Measurements from ENCODE around the gene ZNF74.

DNA sequence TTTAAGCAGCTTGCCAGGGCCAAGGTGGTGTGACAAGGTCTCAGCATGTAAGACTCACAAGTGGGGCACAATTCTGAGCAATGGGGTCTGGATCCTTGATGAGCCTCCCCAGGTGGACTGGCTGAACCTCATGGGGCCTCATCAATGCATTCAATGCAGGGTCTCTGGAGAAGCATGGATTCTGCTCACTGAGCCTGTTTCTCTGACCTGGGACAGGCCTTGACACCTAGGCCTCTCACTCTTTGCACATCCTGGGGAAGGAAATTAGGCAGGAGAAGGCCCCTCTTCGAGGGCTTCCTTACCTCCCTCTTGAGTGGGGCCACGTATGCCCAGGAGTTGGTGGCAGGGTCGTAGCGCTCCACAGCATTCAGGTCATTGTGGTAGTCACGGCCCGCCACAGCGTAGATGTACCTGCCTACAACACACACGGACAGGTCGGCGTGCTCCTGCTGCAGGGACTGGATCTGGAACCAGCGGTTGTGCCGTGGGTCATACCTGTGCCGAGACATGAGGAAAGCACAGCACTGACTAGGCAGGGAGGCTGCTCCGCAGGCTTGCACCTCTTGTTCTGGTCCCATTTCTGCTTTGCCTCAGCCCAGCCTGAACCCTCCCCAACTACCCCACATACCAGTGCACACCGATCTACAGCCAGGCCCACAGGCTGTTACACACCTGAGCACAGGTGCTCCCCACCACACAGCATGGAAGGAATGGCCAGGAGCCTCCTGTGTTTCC lies 63.7 kb downstream of the ZNF74 start:
- TF ChIP-seq, protein P1, sequence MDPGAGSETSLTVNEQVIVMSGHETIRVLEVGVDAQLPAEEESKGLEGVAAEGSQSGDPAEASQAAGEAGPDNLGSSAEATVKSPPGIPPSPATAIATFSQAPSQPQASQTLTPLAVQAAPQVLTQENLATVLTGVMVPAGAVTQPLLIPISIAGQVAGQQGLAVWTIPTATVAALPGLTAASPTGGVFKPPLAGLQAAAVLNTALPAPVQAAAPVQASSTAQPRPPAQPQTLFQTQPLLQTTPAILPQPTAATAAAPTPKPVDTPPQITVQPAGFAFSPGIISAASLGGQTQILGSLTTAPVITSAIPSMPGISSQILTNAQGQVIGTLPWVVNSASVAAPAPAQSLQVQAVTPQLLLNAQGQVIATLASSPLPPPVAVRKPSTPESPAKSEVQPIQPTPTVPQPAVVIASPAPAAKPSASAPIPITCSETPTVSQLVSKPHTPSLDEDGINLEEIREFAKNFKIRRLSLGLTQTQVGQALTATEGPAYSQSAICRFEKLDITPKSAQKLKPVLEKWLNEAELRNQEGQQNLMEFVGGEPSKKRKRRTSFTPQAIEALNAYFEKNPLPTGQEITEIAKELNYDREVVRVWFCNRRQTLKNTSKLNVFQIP (CRISPR knock-in tag; IDR thresholded peaks at IDR 0.05; ENCODE audit: borderline replicate concordance, low read depth) = no peak
- TF ChIP-seq ARNTL (CRISPR knock-in tag; IDR thresholded peaks at IDR 0.05; ENCODE audit: borderline replicate concordance, low read depth) = no peak
- no peak for TF ChIP-seq RARB (CRISPR knock-in tag; IDR thresholded peaks at IDR 0.05)
- TF ChIP-seq, protein P2, sequence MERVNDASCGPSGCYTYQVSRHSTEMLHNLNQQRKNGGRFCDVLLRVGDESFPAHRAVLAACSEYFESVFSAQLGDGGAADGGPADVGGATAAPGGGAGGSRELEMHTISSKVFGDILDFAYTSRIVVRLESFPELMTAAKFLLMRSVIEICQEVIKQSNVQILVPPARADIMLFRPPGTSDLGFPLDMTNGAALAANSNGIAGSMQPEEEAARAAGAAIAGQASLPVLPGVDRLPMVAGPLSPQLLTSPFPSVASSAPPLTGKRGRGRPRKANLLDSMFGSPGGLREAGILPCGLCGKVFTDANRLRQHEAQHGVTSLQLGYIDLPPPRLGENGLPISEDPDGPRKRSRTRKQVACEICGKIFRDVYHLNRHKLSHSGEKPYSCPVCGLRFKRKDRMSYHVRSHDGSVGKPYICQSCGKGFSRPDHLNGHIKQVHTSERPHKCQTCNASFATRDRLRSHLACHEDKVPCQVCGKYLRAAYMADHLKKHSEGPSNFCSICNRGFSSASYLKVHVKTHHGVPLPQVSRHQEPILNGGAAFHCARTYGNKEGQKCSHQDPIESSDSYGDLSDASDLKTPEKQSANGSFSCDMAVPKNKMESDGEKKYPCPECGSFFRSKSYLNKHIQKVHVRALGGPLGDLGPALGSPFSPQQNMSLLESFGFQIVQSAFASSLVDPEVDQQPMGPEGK (CRISPR knock-in tag; IDR thresholded peaks at IDR 0.05; ENCODE audit: borderline replicate concordance) = no peak
- TF ChIP-seq ESRRG (CRISPR knock-in tag; IDR thresholded peaks at IDR 0.05) = no peak
- no peak for TF ChIP-seq SNAI2 (CRISPR knock-in tag; IDR thresholded peaks at IDR 0.05)
- TF ChIP-seq ZNF565 (CRISPR knock-in tag; conservative IDR thresholded peaks at IDR 0.05; ENCODE audit: low read depth) = no peak
- no peak for TF ChIP-seq ZC3H10 (CRISPR knock-in tag; IDR thresholded peaks at IDR 0.05)
- no peak for TF ChIP-seq ZNF8 (CRISPR knock-in tag; IDR thresholded peaks at IDR 0.05)
- no peak for TF ChIP-seq CSDC2 (CRISPR knock-in tag; IDR thresholded peaks at IDR 0.05)
- TF ChIP-seq OSR1 (CRISPR knock-in tag; IDR thresholded peaks at IDR 0.05) = no peak
- TF ChIP-seq ZNF70 (CRISPR knock-in tag; IDR thresholded peaks at IDR 0.05) = no peak
- no peak for TF ChIP-seq GLIS3 (CRISPR knock-in tag; IDR thresholded peaks at IDR 0.05)
